Measurements from ENCODE around the gene NFAM1. TPM values are rescaled to one million over a fixed set of nuclear protein-coding genes. Genes with fewer than 3 reads are reported as not detected.

Gene NFAM1
- total and polyA plus RNA-seq, 2 experiments from 2014 or later: 0.11 to 0.49 TPM

DNA sequence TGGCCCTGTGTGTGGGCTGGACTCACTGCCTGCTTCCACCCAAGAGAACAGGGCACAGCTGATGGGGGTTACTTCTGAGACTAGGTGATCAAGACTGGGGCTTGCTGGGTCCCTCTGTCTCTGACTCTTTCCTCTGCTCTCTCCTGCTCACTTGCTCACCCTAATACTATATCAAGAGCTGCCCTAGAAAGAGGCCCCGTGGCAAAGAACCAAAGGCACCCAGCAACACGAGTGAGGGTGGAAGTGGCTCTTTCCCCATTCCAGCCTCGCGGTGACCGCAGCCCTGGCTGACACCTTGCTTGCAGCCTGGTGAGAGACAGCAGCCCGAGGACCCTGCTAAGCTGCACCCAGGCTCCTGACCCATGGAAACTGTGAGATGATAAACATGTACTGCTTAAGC is 20.7 kb upstream of the NFAM1 start (continued):
- TF ChIP-seq, protein P1, sequence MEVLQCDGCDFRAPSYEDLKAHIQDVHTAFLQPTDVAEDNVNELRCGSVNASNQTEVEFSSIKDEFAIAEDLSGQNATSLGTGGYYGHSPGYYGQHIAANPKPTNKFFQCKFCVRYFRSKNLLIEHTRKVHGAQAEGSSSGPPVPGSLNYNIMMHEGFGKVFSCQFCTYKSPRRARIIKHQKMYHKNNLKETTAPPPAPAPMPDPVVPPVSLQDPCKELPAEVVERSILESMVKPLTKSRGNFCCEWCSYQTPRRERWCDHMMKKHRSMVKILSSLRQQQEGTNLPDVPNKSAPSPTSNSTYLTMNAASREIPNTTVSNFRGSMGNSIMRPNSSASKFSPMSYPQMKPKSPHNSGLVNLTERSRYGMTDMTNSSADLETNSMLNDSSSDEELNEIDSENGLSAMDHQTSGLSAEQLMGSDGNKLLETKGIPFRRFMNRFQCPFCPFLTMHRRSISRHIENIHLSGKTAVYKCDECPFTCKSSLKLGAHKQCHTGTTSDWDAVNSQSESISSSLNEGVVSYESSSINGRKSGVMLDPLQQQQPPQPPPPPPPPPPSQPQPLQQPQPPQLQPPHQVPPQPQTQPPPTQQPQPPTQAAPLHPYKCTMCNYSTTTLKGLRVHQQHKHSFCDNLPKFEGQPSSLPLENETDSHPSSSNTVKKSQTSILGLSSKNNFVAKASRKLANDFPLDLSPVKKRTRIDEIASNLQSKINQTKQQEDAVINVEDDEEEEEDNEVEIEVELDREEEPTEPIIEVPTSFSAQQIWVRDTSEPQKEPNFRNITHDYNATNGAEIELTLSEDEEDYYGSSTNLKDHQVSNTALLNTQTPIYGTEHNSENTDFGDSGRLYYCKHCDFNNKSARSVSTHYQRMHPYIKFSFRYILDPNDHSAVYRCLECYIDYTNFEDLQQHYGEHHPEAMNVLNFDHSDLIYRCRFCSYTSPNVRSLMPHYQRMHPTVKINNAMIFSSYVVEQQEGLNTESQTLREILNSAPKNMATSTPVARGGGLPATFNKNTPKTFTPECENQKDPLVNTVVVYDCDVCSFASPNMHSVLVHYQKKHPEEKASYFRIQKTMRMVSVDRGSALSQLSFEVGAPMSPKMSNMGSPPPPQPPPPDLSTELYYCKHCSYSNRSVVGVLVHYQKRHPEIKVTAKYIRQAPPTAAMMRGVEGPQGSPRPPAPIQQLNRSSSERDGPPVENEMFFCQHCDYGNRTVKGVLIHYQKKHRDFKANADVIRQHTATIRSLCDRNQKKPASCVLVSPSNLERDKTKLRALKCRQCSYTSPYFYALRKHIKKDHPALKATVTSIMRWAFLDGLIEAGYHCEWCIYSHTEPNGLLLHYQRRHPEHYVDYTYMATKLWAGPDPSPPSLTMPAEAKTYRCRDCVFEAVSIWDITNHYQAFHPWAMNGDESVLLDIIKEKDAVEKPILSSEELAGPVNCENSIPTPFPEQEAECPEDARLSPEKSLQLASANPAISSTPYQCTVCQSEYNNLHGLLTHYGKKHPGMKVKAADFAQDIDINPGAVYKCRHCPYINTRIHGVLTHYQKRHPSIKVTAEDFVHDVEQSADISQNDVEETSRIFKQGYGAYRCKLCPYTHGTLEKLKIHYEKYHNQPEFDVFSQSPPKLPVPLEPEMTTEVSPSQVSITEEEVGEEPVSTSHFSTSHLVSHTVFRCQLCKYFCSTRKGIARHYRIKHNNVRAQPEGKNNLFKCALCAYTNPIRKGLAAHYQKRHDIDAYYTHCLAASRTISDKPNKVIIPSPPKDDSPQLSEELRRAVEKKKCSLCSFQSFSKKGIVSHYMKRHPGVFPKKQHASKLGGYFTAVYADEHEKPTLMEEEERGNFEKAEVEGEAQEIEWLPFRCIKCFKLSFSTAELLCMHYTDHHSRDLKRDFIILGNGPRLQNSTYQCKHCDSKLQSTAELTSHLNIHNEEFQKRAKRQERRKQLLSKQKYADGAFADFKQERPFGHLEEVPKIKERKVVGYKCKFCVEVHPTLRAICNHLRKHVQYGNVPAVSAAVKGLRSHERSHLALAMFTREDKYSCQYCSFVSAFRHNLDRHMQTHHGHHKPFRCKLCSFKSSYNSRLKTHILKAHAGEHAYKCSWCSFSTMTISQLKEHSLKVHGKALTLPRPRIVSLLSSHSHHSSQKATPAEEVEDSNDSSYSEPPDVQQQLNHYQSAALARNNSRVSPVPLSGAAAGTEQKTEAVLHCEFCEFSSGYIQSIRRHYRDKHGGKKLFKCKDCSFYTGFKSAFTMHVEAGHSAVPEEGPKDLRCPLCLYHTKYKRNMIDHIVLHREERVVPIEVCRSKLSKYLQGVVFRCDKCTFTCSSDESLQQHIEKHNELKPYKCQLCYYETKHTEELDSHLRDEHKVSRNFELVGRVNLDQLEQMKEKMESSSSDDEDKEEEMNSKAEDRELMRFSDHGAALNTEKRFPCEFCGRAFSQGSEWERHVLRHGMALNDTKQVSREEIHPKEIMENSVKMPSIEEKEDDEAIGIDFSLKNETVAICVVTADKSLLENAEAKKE (CRISPR knock-in tag; IDR thresholded peaks at IDR 0.05): no peak
- TF ChIP-seq ZNF331 (CRISPR knock-in tag; IDR thresholded peaks at IDR 0.05; ENCODE audit: low read depth) (no peak), JUNB (IDR thresholded peaks at IDR 0.05; ENCODE audit: unreplicated experiment) (no peak), EZH2phosphoT487 (IDR thresholded peaks at IDR 0.05; ENCODE audit: unreplicated experiment) (no peak), EZH2 (IDR thresholded peaks at IDR 0.05; ENCODE audit: low read depth, unreplicated experiment) (no peak)

DNA sequence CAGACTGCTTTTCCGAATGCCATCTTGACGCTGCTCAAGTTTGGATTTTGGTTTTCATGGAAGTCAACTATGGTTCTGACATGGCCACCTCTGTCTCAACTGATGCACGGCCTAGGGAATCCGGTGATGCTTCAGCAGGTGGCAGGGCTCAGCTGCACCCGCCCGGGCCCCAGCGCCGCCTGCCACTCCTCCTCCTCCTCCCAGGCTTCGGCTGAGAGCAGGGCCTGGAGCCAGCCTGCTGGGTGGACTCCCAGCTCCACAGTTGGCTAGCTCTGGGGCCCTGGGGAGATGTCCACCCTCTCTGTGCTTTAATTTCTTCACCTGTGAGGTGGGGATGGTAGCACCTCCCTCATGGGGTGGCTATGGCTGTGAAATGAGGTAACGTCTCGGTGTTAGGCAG is 20.3 kb upstream of the NFAM1 start:
- H3K4me1 Mint-ChIP-seq: no peaks in the 10 kb centered on the region
- no peaks in the 10 kb centered on the region for H4K20me1 ChIP-seq (replicated peaks; ENCODE audit: insufficient read depth)
- H3K4me2 ChIP-seq: no peak overlapping the region
- H3K27me3 ChIP-seq (ENCODE audit: insufficient read depth): no peaks in the 10 kb centered on the region
- H3F3A ChIP-seq (replicated peaks; ENCODE audit: low read depth): no peaks in the 10 kb centered on the region
- no peaks in the 10 kb centered on the region for H3K79me2 ChIP-seq (replicated peaks; ENCODE audit: insufficient read depth)
- no peaks in the 10 kb centered on the region for H3K36me3 Mint-ChIP-seq (ENCODE audit: low read depth)
- no peak overlapping the region for H3K27ac Mint-ChIP-seq
- H3K4me1 ChIP-seq (ENCODE audit: insufficient read depth): no peaks in the 10 kb centered on the region
- H3K36me3 ChIP-seq (ENCODE audit: insufficient read depth): no peaks in the 10 kb centered on the region
- H3K4me3 ChIP-seq: no peak overlapping the region
- H3K9me3 Mint-ChIP-seq: no peaks in the 10 kb centered on the region; the same call in 2 of the 3 replicates
- ATAC-seq: no peak
- H3K9me2 ChIP-seq (ENCODE audit: insufficient read depth): no peaks in the 10 kb centered on the region
- H3K27ac ChIP-seq (ENCODE audit: low read depth): no peak overlapping the region
- DNase-seq (ENCODE audit: low spot score): no peak
- peaks cover 6% of the 10 kb centered on the region for H3K27me3 Mint-ChIP-seq (ENCODE audit: insufficient read depth, low read depth, poor library complexity)
- no peak overlapping the region for H3K4me3 Mint-ChIP-seq
- H2AFZ ChIP-seq: no peak overlapping the region
- TF ChIP-seq, protein P2, sequence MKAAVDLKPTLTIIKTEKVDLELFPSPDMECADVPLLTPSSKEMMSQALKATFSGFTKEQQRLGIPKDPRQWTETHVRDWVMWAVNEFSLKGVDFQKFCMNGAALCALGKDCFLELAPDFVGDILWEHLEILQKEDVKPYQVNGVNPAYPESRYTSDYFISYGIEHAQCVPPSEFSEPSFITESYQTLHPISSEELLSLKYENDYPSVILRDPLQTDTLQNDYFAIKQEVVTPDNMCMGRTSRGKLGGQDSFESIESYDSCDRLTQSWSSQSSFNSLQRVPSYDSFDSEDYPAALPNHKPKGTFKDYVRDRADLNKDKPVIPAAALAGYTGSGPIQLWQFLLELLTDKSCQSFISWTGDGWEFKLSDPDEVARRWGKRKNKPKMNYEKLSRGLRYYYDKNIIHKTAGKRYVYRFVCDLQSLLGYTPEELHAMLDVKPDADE (IDR thresholded peaks at IDR 0.05): no peak
- TF ChIP-seq POLR2AphosphoS5 (IDR thresholded peaks at IDR 0.05; ENCODE audit: low read depth) (no peak), CREB1 (CRISPR knock-in tag; IDR thresholded peaks at IDR 0.05; ENCODE audit: low read depth) (no peak), EZH2 (IDR thresholded peaks at IDR 0.05; ENCODE audit: low read depth, unreplicated experiment) (no peak), JUNB (IDR thresholded peaks at IDR 0.05; ENCODE audit: unreplicated experiment) (no peak)
- TF ChIP-seq, protein P3, sequence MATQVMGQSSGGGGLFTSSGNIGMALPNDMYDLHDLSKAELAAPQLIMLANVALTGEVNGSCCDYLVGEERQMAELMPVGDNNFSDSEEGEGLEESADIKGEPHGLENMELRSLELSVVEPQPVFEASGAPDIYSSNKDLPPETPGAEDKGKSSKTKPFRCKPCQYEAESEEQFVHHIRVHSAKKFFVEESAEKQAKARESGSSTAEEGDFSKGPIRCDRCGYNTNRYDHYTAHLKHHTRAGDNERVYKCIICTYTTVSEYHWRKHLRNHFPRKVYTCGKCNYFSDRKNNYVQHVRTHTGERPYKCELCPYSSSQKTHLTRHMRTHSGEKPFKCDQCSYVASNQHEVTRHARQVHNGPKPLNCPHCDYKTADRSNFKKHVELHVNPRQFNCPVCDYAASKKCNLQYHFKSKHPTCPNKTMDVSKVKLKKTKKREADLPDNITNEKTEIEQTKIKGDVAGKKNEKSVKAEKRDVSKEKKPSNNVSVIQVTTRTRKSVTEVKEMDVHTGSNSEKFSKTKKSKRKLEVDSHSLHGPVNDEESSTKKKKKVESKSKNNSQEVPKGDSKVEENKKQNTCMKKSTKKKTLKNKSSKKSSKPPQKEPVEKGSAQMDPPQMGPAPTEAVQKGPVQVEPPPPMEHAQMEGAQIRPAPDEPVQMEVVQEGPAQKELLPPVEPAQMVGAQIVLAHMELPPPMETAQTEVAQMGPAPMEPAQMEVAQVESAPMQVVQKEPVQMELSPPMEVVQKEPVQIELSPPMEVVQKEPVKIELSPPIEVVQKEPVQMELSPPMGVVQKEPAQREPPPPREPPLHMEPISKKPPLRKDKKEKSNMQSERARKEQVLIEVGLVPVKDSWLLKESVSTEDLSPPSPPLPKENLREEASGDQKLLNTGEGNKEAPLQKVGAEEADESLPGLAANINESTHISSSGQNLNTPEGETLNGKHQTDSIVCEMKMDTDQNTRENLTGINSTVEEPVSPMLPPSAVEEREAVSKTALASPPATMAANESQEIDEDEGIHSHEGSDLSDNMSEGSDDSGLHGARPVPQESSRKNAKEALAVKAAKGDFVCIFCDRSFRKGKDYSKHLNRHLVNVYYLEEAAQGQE (IDR thresholded peaks at IDR 0.05; ENCODE audit: unreplicated experiment): no peak

All from GM23338 (cell line).